ENCODE measurements around the gene RIMKLA. TPM values are rescaled to one million over a fixed set of nuclear protein-coding genes. Genes with fewer than 3 reads are reported as not detected.

RIMKLA gene, protein sequence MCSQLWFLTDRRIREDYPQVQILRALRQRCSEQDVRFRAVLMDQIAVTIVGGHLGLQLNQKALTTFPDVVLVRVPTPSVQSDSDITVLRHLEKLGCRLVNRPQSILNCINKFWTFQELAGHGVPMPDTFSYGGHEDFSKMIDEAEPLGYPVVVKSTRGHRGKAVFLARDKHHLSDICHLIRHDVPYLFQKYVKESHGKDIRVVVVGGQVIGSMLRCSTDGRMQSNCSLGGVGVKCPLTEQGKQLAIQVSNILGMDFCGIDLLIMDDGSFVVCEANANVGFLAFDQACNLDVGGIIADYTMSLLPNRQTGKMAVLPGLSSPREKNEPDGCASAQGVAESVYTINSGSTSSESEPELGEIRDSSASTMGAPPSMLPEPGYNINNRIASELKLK
- under 0.01 TPM in 2 replicates for total RNA-seq

DNA sequence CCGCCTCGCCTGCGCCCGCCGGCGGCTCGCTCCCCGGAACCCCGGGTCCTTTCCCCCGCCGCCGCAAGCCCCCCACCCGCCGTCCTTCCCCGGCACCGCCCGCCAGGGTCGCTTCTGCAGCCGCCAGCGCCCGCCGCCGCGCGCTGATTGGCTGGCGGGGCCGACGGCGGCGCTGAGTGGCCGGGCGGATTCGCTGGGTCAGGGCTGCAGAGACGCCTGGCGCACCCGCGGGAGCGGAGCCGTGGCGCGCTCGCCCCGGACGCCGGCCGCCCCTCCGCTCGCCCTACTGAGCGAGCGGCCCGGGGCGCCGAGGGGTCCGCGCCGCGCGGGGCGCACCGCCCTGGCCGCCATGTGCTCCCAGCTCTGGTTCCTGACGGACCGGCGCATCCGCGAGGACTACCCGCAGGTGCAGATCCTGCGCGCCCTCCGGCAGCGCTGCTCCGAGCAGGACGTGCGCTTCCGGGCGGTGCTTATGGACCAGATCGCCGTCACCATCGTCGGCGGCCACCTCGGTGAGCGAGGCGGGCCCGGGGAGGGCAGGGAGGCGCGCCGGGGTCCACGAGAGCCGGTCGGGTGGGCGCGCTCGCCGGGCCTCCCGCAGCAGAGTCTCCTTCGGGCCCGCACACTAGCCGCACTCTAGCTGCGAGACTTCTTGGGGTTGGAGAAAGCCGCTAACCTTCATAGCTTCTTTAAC, at the start of gene RIMKLA:
Gene RIMKLA (plus strand): TSS at position 207 of the 694 bp plus-strand sequence. CDS start 143 bp downstream, at position 350.

DNA sequence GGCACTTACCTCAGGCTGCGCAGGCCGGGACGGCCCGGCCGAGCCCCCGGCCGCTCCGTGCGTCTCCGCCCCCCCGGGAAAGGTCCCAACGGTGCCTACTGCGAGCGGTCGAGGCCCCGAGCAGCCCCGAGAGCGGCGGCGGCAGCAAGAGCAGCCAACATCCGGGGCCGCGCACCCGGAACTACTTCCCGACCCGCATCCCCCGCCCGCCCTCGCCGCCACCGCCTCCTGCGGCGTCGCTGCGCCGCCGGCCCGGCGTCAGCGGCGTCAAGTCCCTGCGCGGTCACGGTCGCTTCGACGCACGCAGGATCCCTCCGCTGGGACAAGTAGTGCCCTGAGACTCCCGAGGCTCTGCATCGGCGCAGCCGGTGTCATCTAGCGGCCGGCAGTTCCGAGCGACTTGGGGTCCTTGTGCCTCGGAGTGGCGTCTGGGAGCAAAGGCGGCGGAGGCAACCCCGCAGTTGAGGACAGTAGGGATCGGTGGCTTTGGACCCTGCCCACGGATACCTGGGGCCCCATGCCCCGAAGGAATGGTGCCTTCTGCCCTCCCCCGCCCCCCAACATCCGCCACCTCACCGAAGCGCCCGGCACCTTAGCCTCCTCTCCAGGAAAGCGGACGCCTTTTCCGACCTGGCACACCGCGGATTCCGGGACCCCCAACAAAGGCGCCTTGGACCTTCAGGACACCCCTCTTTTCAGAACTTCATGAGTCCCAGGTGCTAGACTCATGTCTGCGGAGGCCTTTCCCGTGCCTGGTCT, 45.4 kb upstream of the RIMKLA start, which contains the start of gene FOXJ3:
Gene FOXJ3 (minus strand): TSS at position 186 of the 759 bp plus-strand sequence. CDS start 24,142 bp downstream, outside the sequence.

DNA sequence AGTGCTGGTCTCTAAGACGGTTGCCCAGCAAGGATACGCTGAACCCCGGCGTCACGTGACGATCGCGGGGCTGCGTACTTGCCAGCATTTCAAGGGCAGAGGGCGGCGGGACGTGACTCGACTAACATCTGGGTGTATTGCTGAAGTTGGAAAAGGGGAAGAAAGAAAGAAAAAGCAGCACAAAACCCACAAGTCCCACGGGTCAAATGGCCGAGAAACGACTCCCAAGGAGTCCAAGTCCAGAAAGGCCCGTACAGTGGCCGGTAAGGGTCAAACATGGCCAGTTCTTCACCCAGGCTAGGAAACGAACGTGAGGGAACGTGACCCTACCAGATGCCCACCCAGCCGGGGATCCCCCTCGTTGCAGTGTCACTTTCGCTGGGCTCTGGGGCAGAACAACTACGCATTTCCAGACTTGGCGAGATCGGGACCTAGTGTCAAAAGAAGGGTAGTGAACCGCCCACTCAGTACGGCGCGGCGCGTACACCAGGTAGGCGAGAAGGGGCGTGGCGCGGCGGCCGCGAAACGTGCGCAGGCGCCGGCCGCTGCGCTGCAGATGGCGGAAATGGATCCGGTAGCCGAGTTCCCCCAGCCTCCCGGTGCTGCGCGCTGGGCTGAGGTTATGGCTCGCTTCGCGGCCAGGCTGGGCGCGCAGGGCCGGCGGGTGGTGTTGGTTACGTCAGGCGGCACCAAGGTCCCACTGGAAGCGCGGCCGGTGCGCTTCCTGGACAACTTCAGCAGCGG, 75.6 kb downstream of the RIMKLA start, which contains the start of the genes PPCS and ZMYND12:
Gene PPCS (plus strand): TSS at position 534 of the 744 bp plus-strand sequence. CDS start 23 bp downstream, at position 557.
Gene ZMYND12 (minus strand): TSS at position 13 of the 744 bp plus-strand sequence. CDS start 25 bp downstream, outside the sequence.

DNA sequence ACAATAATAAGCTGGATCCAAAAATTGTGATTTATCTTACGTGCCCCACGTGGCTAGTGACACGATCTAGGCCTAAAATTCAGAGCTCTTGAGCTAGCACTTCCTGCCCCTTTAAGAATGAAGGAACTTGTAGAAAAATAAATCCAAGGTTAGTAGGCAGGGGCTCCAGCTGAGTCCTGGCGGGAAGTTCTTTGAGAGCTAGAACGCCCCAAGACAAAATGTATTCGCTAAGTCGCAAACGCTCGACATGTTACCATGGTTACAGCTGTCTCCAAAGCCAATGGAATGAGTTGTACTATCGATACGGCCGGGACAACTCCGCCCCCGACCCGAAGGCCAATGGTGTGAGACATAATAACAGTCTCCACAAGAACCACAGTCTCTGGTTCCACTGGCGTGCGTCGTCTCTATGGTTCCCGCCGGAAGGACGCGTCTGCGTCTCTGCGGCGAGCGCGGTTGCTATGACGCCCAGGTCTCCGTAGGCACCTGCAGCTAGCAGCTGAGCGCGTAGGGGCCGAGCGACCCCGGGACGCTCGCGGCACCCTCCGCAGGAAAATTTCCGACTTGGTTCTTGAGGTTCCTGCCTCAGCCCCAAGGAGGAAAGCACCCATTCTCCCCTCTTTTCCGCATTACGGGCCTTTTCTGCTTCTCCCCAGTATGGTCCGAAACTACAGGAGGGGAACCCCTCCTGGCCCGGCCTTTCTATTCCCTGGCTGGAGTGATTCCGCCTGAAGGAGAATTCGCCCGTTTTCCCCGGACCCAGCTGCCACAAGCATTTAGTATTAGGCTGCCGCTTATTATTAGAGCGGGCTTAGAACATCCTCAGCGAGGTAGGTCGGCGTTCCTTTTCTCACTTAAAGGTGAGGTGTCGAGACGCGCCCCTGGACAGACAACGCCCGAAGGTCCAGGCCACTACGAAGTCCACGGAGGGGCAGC, 82.5 kb downstream of the RIMKLA start, which contains the start of gene CCDC30:
Gene CCDC30 (plus strand): TSS at position 459 of the 936 bp plus-strand sequence. CDS start 17,266 bp downstream, outside the sequence.

Other genes starting within 250 kb of the RIMKLA start
- gene GUCA2B, start 227.4 kb upstream of the RIMKLA start, total RNA-seq: not detected in 2 replicates
- gene GUCA2A, start 216.0 kb upstream of the RIMKLA start, total RNA-seq: not detected in 2 replicates
- gene FOXJ3, start 45.6 kb upstream of the RIMKLA start, total RNA-seq: 16.4 and 28.7 TPM in 2 replicates
- 0.68 and 1.00 TPM in 2 replicates for gene ZMYND12, start 75.2 kb downstream of the RIMKLA start, total RNA-seq
- 43.6 and 75.5 TPM in 2 replicates for gene PPCS, start 75.8 kb downstream of the RIMKLA start, total RNA-seq
- 0.34 and 1.1 TPM in 2 replicates for gene CCDC30, start 82.5 kb downstream of the RIMKLA start, total RNA-seq

Data from nasal cavity respiratory epithelium epithelial cell of viscerocranial mucosa (primary cell).